K562 (cell line): ENCODE results near the gene DDX39A. TPM values are rescaled to one million over a fixed set of nuclear protein-coding genes. Genes with fewer than 3 reads are reported as not detected.

Experiments
- ARID4B ChIP-seq: sonication (generic); formaldehyde crosslinking; IDR thresholded peaks from 2 replicates; pipeline ENCODE4 v1.8.0; 2022; ENCODE audit warnings: mild to moderate bottlenecking, missing genetic modification reagents
- BCLAF1 ChIP-seq, 2 experiments: fragments of 450-650 bp in 1 of 2; IDR thresholded peaks; 2 replicates each; pipeline ENCODE4 v1.6.1; 2011 to 2017; ENCODE audit warnings: low read depth in 2 of 2, antibody characterized with exemption in 1 of 2, borderline replicate concordance in 1 of 2, low read length in 1 of 2, mild to moderate bottlenecking in 1 of 2, mixed read lengths in 1 of 2; ENCODE audit not compliant: control insufficient read depth in 1 of 2
- ELF4 ChIP-seq: fragments of 450-650 bp; formaldehyde crosslinking; IDR thresholded peaks from 2 replicates; pipeline ENCODE4 v1.4.0; 2022; ENCODE audit warnings: missing genetic modification characterization
- ERF ChIP-seq: fragments of 450-650 bp; formaldehyde crosslinking; IDR thresholded peaks from 2 replicates; pipeline ENCODE4 v1.4.0; 2020; ENCODE audit warnings: mild to moderate bottlenecking, mixed read lengths
- HBP1 ChIP-seq: fragments of 450-650 bp; formaldehyde crosslinking; IDR thresholded peaks from 2 replicates; pipeline ENCODE4 v1.4.0; 2022; ENCODE audit warnings: missing genetic modification characterization
- ZNF407 ChIP-seq: fragments of 450-650 bp; IDR thresholded peaks from 2 replicates; pipeline ENCODE4 v1.6.1; 2016; ENCODE audit warnings: low read depth
- polyA plus RNA-seq, 8 experiments: library from polyadenylated mRNA; depleted of rRNA in 4 of 8; stranded (reverse) in 5 of 8; unstranded in 3 of 8; fragments of >200 nt; fragmentation: Nextera tagmentation in 2 of 8; fragmentation: Illumina TruSeq in 1 of 8; extraction: Ambion mirVana in 2 of 8; extraction: Trizol in 1 of 8; gene quantifications; 2 replicates each; pipeline versions ENCODE4 v1.2.1 to v1.2.3, GENCODE V29; 2011 to 2014; ENCODE audit warnings: inconsistent platforms in 1 of 8, missing spikeins in 1 of 8
- total RNA-seq, 7 experiments: library from RNA; depleted of rRNA in 6 of 7; stranded (reverse); fragments of >200 nt in 6 of 7; fragmentation: Illumina TruSeq in 2 of 7; extraction: Trizol in 2 of 7; gene quantifications; 2 replicates each; pipeline versions ENCODE4 v1.2.1 to v1.2.3, GENCODE V29; 2011 to 2021; ENCODE audit warnings: low replicate concordance in 1 of 7

DDX39A gene
- total and polyA plus RNA-seq, 9 of the 15 experiments (the other 6 are each of a cell fraction or from before 2014, with no cell fraction given), result 90.3 to 250 (median 188) TPM

GRCh38 chr19:14407605-14408484 is 11.3 kb downstream of the DDX39A start (continued):
- TF ChIP-seq ELF4 (peak; percentile 74; the same call in 1 of the 2 replicates), HBP1 (peak; percentile 78; the same call in 1 of the 2 replicates), BCLAF1 (IDR thresholded peaks at IDR 0.05; ENCODE audit: borderline replicate concordance in 1 of 2, control insufficient read depth in 1 of 2, low read depth in 2 of 2, low read length in 1 of 2) (peak in 1 of 2 experiments; percentile 61; a peak in 2 of 4 replicates), ZNF407 (no peak), ARID4B (CRISPR knock-in tag) (peak; percentile 40; the same call in 1 of the 2 replicates), ERF (0 out of 2 replicates have a peak, but pooled peaks have one; percentile 9)
